WTC11 (cell line): Measurements from ENCODE around the gene BOD1L2. TPM values are rescaled to one million over a fixed set of nuclear protein-coding genes. Genes with fewer than 3 reads are reported as not detected.

ENCODE experiments used
- total RNA-seq: library from RNA; stranded (reverse); gene quantifications from 3 replicates; pipeline ENCODE4 v1.2.3, GENCODE V29; 2021

Gene BOD1L2
- total RNA-seq, 1 experiment from 2014 or later = not detected

Other genes starting within 250 kb of the BOD1L2 start
- 2.3 to 2.8 TPM (median 2.4 TPM) in 3 replicates for gene ST8SIA3, start 205.5 kb downstream of the BOD1L2 start, total RNA-seq